ENCODE measurements around the gene CC2D1A.
A peak's percentile ranks its signal among the peaks of the same experiment; 100 is the strongest.

Gene CC2D1A

GRCh38 chr19:13880059-13881043, 25.6 kb upstream of the CC2D1A start:
- DNase-seq: peak; percentile 99

- peak; percentile 27 for DNase-seq
Observed at GRCh38 chr19:13881251-13881691, 24.7 kb upstream of the CC2D1A start.

- peak; percentile 74 for DNase-seq
Observed at GRCh38 chr19:13881692-13882418, 24.1 kb upstream of the CC2D1A start.

DNA sequence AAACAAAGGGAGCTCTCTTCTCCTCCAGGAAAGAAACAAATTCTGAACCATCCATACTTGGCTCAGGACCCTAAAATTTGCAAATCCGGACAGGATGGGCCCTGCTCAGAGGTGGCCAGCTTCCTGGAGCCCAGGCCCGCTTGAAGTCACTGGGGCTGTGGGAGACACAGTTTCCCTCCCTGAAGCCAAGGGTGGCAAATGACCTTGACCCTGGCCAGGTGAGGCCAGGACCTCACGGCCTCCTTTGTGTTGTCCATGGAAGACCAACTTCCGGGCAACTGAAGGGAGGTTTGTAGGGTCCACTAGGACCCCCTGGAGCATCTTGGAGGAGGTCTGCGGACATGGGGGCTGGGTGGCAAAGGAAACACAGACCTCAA, 23.6 kb upstream of the CC2D1A start:
- DNase-seq: no peak

DNA sequence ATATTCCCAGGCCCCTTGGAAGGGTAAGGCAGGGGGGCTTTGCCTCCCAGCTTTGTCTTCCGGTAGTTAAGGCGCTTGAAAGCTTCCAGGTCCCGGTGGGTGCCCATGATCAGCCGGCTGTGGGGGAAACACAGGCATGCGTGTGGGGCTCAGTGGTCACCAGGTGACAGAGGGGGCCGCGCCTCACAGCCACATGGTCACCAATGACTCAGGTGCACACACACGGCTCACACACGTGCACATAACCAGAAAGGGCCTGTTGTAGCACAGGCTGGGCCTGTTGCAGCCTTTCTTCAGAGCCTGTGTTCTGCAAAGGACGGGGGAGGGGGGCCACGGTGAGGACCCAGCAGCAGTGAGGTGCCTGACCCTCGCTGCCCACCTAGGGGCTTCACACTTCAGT, 23.2 kb upstream of the CC2D1A start:
- DNase-seq: no peak

- DNase-seq: no peak
Observed at GRCh38 chr19:13883516-13884064, 22.4 kb upstream of the CC2D1A start.

DNA sequence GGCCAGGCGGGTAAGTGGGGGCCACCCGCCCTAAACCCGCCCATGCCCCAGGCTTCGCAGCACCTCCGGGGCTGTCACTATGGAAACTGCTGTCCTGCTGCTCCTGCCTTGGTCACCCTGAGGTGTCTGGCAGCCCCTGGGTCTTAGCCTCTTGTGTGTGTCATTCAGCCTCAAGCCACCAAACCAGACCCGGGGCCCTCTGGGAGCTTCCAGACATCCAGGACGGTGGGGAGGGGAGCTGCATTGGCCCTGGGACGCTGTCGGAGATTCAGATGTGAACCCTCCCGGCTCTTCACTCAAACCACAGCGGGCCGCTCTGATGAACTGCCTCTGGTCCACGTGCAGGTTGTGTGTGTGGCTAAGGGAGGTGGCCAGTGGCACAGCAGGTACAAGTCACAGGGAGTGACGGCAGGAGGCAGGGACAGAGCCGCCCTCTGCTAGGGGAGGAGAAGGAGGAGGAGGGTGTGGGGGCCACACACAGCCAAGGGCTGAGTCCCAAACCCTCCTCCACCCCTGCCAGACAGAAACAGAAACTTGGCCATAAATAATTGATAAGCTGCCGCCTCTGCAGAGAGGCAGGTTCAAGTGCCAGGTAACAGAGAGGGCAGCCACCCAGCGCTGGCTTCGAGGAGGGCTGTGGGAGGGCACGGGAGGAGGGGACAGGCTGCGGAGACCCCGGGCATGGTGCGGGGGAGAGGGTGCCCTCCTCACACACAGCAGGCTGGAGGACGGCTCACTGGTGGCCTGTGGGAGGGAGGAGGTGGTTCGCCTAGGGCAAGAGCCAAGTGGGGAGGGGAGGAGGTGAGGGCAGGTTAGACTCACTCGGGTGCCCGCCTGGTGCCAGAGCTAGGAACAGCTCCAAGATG, 21.0 kb upstream of the CC2D1A start:
- no peak for DNase-seq

- DNase-seq: no peak
Observed at GRCh38 chr19:13885826-13886365, 20.1 kb upstream of the CC2D1A start.

DNA sequence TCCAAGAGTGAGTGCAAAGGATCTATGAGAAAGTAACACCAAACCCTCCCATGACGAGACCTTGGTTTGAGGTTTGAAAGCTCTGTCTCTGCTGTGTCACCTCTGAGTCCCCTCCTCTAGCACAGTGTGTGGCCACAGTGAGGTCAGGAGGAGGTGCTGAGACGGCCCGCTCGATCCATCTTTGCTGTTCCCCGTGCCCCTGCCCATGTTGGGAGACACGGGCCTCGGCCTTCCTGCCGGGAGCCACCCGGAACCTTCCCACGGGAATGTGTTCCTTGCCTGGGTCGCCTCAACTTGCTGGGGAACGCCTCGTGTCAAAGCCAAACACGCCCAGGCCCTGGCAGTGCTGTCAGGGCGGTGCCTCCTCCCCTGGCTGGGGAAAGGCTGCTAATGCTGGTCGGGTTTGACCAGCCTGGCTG, 19.0 kb upstream of the CC2D1A start:
- DNase-seq: no peak

GRCh38 chr19:13887517-13887916, 18.5 kb upstream of the CC2D1A start:
- DNase-seq: no peak

DNA sequence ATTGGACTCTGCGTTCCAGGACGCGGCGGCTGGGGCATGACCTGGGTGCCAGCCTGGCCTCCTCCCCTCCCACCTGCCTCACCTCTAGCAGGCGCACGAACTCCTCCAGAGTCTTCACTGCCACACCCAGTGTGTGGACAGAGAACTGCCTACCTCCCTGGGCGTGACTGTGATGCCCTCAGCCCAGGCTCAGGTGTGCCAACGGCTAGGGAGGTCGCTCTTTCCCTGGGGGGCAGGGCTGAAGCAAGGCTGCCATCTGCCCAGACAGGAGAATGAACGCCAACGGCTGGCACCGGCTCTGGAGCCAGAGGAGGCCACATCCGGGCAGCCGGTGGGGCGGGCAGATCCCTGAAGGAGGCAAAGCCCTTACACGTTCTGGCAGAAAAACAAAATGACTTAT, 17.7 kb upstream of the CC2D1A start:
- DNase-seq: no peak

- DNase-seq: no peak
Observed at GRCh38 chr19:13890136-13890535, 15.9 kb upstream of the CC2D1A start.

- no peak for DNase-seq
Observed at GRCh38 chr19:13892870-13893269, 13.1 kb upstream of the CC2D1A start.

GRCh38 chr19:13894552-13894951, 11.4 kb upstream of the CC2D1A start:
- no peak for DNase-seq

GRCh38 chr19:13896227-13896626, 9.8 kb upstream of the CC2D1A start:
- DNase-seq: no peak

DNA sequence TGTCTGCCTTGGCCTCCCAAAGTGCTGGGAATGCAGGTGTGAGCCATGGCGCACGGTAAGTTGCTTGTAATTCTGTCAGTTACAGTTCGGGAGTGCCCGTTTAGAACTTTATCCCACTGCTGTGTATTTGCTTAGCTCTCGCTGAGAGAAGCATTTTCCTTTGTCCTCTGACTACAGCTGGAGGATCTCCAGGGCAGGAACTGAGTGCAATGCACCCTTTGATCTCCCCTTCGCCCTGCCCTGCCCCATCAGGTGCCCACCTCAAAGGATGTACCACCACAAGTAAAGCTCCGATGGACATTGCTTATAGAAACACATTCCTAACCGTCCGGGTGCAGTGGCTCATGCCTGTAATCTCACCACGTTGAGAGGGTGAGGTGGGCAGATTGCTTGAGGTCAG, 6.6 kb upstream of the CC2D1A start:
- no peak for DNase-seq

DNA sequence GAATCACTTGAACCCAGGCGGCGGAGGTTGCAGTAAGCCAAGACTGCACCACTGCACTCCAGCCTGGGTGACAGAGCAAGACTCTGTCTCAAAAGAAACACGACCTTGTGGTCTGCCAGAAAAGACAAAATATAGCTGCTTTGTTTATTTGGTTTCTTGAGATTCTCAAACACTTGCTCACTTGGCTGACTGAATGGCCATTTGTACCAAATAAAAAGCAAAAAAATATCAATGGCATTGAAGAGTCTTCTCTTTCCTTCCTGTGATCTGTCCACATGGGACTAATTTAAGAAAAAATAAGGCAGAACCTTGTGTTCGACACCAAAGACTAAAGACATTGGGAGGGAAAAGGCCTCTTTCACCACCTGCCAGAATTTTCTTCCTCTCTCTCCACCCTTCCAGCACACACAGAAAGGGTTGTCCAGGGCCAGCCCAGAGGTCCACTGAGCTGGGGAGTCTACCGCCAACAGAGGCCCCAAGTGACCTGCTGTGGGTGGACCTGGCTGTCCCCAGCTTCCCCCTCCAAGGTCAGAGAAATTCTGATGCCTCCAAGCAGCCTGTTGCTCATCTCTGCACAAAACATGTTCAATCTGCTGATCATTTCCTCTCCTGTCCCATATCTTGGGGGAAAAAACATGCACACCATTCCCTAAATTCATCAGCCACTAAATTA, 6.0 kb upstream of the CC2D1A start:
- DNase-seq: no peak

DNA sequence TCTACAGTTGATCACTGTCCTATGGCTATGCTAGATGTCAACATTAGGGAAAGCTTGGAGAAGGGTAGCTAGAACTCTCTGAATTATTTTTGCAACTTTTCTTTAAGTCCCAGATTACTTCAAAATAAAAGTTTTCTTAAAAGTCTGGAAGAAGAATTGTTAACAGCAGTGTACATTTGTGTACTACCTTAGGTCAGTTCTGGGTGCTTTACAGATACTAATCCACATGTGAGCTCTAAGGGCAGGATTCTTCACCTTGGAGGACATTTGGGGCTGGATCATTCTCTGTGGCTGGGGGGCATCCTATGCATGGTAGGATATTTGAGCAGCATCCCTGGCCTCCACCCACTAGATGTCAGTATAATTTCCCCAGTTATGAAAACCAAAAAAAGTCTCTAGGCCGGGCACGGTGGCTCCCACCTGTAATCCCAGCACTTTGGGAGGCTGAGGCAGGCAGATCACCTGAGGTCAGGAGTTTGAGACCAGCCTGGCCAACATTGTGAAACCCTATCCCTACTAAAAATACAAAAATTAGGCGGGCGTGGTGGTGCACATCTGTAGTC, 2.9 kb upstream of the CC2D1A start:
- peak; percentile 52 for DNase-seq

- peak; percentile 55 for DNase-seq
Observed at GRCh38 chr19:13906521-13906904, 512 bp downstream of the CC2D1A start.

DNA sequence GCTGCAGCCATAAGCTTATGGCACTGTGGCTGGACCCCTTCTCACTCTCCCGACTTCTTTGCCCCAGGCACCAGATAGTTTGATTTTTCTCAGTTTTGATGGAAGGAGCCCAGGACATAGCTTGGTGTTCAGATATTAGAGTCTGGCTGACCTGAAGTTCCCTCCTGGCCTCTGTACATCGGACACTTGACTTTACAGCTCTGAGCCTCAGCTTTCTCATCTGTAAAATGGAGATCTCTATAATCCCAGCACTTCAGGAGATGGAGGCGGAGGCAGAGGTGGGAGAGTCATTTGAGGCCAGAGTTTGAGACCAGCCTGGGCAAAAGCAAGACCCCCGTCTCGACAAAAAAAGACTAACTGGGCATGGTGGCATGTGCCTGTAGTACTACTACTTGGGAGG, 909 bp downstream of the CC2D1A start:
- DNase-seq: no peak

- DNase-seq: no peak
Observed at GRCh38 chr19:13908674-13909073, 2.7 kb downstream of the CC2D1A start.
